A673 (cell line): Measurements from ENCODE around the gene TBRG4.

Source experiments
- CTCF ChIP-seq: fragments of 300-800, 200-600 bp; sonication (generic); conservative IDR thresholded peaks from 2 replicates; pipeline ENCODE4 v1.5.1; 2017; ENCODE audit warnings: low read depth, mild to moderate bottlenecking, antibody characterized with exemption, low read length, moderate library complexity, mixed read lengths
- EZH2 ChIP-seq: fragments of 200-600 bp; sonication (generic); IDR thresholded peaks from 2 replicates; pipeline ENCODE4 v1.6.1; 2017; ENCODE audit warnings: borderline replicate concordance, low read depth, mild to moderate bottlenecking, mixed read lengths, antibody characterized with exemption, low read length; ENCODE audit not compliant: poor library complexity, severe bottlenecking

GRCh38 chr7:45073031-45073785 lies 38.3 kb downstream of the TBRG4 start:
- no peak for TF ChIP-seq CTCF
- TF ChIP-seq EZH2 = no peak
